T-helper 22 cell (primary cell): ENCODE results near the gene CRHR1.

Source experiments
- DNase-seq: peaks from one replicate; pipeline ENCODE4 v3.0.0-alpha.2; 2020; ENCODE audit warnings: low read depth

Gene CRHR1

DNA sequence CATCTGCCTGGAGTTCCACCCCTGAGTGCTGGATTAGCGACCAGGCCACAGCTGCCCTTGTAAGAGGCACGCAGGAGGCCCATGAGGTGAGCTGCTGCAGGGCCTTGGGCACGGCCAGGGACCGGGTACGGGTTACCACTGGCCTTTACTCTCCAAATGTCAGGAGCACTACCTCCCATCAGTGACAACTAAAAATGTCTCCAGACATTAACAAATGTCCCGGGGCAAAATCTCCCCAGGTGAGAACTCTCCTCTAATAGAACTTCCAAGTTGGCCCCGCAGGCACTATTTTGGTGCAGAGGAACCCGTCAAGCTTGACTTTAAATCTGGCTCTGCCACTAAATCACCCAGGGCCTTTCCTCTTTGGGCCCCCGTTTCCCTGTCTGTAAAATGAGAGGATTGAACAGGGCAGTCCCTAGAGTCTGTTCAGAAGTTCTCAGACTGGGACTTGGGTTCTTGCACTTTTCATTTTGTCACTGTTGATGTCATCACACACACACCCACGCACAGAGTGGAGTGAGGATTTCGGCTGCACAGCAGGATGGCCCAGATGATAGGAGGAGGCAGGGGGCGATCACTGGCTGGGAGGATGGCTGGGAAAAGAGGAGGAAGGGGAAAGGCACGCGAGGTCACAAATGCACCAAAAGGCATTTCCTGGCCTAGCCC, 85.7 kb downstream of the CRHR1 start:
- DNase-seq, result no peak

DNA sequence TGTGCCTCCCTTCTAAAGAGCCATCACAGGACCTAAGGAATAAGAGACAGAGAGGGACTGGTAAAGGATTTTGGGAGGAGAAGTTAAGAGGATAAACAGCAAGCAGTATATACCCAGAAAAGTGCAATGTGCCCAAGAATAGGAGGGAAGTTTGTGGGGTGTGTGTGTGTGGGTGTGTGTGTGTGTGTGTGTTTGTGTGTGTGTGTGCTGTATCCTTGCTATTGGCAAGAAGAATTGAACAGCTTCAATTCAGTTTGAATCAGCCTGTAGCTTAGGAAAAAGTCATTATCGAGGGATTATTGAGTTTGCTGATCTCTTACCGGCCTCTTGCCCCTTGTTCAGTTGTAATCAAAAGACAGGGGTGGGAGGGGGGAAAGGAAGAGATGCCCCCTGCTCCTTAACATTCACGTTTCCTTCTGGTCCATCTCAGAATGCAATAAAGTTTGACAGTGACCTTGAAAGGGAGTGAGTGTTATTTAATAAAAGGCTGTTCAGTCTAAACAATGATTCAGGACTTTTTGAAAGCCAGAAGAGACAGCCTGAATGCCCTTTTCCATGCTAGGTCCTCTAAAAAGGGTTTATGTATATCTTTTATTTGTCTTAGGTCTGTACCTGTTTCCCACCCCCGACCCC, 86.3 kb downstream of the CRHR1 start:
- DNase-seq, result no peak

DNA sequence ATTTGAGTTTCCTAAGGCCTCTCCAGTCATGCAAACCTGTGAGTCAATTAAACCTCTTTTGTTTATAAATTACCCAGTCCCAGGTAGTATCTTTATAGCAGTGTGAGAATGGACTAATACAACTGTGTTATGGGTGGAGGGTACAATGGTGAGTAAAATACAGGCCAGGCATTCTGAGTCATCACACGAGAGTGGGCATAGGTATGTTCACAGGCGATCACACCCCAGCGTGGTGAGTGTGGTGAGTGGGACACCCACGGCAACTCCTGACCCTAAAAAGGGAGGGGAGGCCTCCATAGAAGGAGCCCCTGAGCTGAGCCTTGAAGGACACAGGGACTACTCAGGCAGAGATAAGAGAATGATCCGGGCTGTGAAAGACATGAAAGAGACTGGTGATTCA, 87.6 kb downstream of the CRHR1 start:
- no peak for DNase-seq

DNA sequence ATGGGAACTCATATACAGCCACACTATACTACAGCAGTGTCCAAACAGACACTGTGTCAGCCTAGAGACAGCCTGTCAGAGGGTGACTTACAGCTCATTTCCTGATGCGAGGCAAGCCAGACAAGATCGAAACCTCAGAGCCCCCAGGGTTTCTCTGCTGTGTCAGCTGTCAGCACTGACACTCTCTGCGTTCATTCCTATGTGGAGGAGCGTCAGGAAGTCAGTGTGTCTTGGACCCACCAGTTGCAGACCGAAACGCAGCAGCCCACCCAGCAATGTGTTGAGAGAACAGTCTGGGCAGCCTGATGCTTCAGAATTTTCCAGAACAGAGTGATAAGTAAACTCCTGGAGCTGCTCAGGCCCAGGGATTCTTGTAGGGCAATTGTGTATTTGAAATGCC, 89.6 kb downstream of the CRHR1 start:
- no peak for DNase-seq

DNA sequence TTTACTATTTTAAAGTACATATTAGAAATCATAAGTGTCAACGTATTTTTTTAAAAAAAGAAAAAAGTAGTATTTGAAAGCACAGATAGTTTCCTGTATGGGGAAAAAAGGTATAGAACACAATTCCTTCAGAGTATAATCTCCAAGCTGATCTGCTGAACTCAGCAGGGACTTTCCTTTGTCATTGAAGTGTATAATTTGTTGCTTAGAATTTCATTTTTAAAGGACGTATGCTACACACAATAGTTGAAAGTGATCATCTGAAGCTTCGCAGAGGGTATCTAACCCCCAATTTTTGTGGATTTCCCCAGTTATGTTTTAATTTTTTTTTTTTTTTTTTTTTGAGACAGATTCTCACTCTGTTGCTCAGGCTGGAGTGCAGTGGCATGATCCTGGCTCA, 90.0 kb downstream of the CRHR1 start:
- no peak for DNase-seq

DNA sequence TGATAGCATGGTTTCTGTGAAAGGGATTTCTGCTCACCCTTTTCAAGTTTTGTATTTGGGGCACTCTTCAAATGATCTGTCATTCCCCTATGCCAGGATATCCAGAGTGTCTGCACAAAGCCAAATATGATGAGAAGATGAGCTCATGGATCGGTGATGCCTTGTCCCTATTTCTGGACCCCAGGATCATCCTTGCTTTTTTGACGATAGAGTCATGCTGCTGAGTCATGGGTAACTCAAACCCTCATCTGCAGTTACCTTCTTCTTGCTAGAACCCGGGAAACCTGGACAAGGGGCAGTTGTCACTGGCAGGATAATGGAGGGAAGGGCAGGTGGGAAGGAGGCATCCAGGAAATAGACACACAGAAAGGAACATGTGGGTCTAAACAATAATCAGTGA, 92.4 kb downstream of the CRHR1 start:
- no peak for DNase-seq

DNA sequence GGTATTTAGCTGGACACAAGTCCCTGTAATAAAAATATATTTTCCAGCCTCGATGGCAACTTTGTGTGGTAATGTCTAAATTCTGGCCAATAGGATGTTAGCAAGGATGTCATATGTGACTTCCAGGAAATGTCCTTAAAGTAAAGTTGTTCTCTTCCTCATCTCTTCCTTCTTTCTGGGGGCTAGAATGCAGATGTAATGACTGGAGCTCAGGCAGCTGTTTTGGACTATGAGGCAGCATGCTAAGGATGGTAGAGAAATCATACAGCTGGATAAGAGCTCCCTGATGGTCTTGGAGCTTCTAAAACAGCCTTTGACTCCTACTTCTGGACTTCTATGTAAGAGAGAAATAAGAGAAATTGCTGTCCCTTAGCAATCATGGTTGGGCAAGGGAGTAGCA, 93.3 kb downstream of the CRHR1 start:
- no peak for DNase-seq

DNA sequence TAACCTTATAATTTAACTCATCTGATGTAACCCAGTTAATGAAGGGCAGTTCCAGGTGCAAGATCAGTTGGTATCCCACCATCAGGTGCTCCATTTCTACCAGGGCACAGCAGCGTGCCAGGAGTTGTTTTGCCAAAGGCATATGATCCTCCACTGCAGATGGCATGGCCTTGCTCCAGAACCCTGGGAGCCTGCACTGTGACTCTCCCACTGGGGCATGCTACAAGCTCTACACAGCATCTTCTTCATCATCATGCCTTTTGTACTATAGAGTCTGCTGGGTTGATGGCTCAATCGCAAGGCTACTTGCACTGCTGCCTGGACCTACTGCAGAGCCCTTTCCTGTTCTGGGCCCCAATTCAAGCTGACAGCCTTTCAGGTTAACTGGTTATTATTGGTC, 98.9 kb downstream of the CRHR1 start:
- no peak for DNase-seq
